ENCODE measurements around the gene KCNIP4.

KCNIP4 gene

GRCh38 chr4:21753084-21753760 lies 195.3 kb downstream of the KCNIP4 start:
- no peak for TF ChIP-seq CTCF (IDR thresholded peaks at IDR 0.05; ENCODE audit: poor library complexity, severe bottlenecking)
- no peak for DNase-seq (ENCODE audit: low spot score)
- H3K4me1 ChIP-seq (ENCODE audit: insufficient read depth, poor library complexity, severe bottlenecking), result no peaks in the 10 kb centered on the region
- H3K9me3 ChIP-seq (ENCODE audit: severe bottlenecking), result no peaks in the 10 kb centered on the region
- no peak overlapping the region for H3K4me3 ChIP-seq (ENCODE audit: severe bottlenecking)
- peak; percentile 65; the same call in 2 of the 3 replicates for ATAC-seq (ENCODE audit: low read depth)
- no peak overlapping the region for H3K27ac ChIP-seq (ENCODE audit: poor library complexity, severe bottlenecking)
- H3K36me3 ChIP-seq (ENCODE audit: low read depth), result no peaks in the 10 kb centered on the region
- H3K27me3 ChIP-seq (ENCODE audit: insufficient read depth, poor library complexity, severe bottlenecking), result no peaks in the 10 kb centered on the region

GRCh38 chr4:21752616-21753015 lies 196.0 kb downstream of the KCNIP4 start:
- Histone ChIP-seq H3K27me3 (ENCODE audit: insufficient read depth, poor library complexity, severe bottlenecking) (no peaks in the 10 kb centered on the region), H3K4me1 (ENCODE audit: insufficient read depth, poor library complexity, severe bottlenecking) (no peaks in the 10 kb centered on the region), H3K27ac (ENCODE audit: poor library complexity, severe bottlenecking) (no peak overlapping the region), H3K4me3 (ENCODE audit: severe bottlenecking) (no peak overlapping the region), H3K36me3 (ENCODE audit: low read depth) (no peaks in the 10 kb centered on the region), H3K9me3 (ENCODE audit: severe bottlenecking) (no peaks in the 10 kb centered on the region)
- no peak for ATAC-seq (ENCODE audit: low read depth)
- no peak for DNase-seq (ENCODE audit: low spot score)
- no peak for TF ChIP-seq CTCF (IDR thresholded peaks at IDR 0.05; ENCODE audit: poor library complexity, severe bottlenecking)

- no peak overlapping the region for H3K4me3 ChIP-seq (ENCODE audit: severe bottlenecking)
- H3K36me3 ChIP-seq (ENCODE audit: low read depth), result no peaks in the 10 kb centered on the region
- TF ChIP-seq CTCF (IDR thresholded peaks at IDR 0.05; ENCODE audit: poor library complexity, severe bottlenecking), result no peak
- H3K27ac ChIP-seq (ENCODE audit: poor library complexity, severe bottlenecking), result no peak overlapping the region
- H3K27me3 ChIP-seq (ENCODE audit: insufficient read depth, poor library complexity, severe bottlenecking), result no peaks in the 10 kb centered on the region
- no peak for ATAC-seq (ENCODE audit: low read depth)
- H3K9me3 ChIP-seq (ENCODE audit: severe bottlenecking), result no peaks in the 10 kb centered on the region
- DNase-seq (ENCODE audit: low spot score), result no peak
- no peaks in the 10 kb centered on the region for H3K4me1 ChIP-seq (ENCODE audit: insufficient read depth, poor library complexity, severe bottlenecking)
These were observed 198.6 kb downstream of the KCNIP4 start for GRCh38 chr4:21749924-21750323.

- no peak for DNase-seq (ENCODE audit: low spot score)
- no peak for ATAC-seq (ENCODE audit: low read depth)
- no peak for TF ChIP-seq CTCF (IDR thresholded peaks at IDR 0.05; ENCODE audit: poor library complexity, severe bottlenecking)
- Histone ChIP-seq H3K4me1 (ENCODE audit: insufficient read depth, poor library complexity, severe bottlenecking) (no peaks in the 10 kb centered on the region), H3K27ac (ENCODE audit: poor library complexity, severe bottlenecking) (no peak overlapping the region), H3K36me3 (ENCODE audit: low read depth) (no peaks in the 10 kb centered on the region), H3K9me3 (ENCODE audit: severe bottlenecking) (no peaks in the 10 kb centered on the region), H3K27me3 (ENCODE audit: insufficient read depth, poor library complexity, severe bottlenecking) (no peaks in the 10 kb centered on the region), H3K4me3 (ENCODE audit: severe bottlenecking) (no peak overlapping the region)
These were observed 199.2 kb downstream of the KCNIP4 start for GRCh38 chr4:21749412-21749811.

- H3K27ac ChIP-seq (ENCODE audit: poor library complexity, severe bottlenecking), result no peak overlapping the region
- H3K27me3 ChIP-seq (ENCODE audit: insufficient read depth, poor library complexity, severe bottlenecking), result peaks cover 4% of the 10 kb centered on the region
- TF ChIP-seq CTCF (IDR thresholded peaks at IDR 0.05; ENCODE audit: poor library complexity, severe bottlenecking), result no peak
- DNase-seq (ENCODE audit: low spot score) (no peak), ATAC-seq (ENCODE audit: low read depth) (no peak)
- no peaks in the 10 kb centered on the region for H3K9me3 ChIP-seq (ENCODE audit: severe bottlenecking)
- no peak overlapping the region for H3K4me3 ChIP-seq (ENCODE audit: severe bottlenecking)
- H3K4me1 ChIP-seq (ENCODE audit: insufficient read depth, poor library complexity, severe bottlenecking), result no peaks in the 10 kb centered on the region
- no peaks in the 10 kb centered on the region for H3K36me3 ChIP-seq (ENCODE audit: low read depth)
These were observed 204.5 kb downstream of the KCNIP4 start for GRCh38 chr4:21744046-21744445.
